Stimulated activated CD8-positive, alpha-beta memory T cell treated with anti-CD3 and anti-CD28 coated beads, Interleukin-12 subunit alpha, Interleukin-12 subunit beta, amount 100 ng/mL, for 24 hours (primary cell): Measurements from ENCODE around the gene AHDC1.

Experiments
- DNase-seq: peaks from one replicate; pipeline ENCODE4 v3.0.0-alpha.2; 2020; ENCODE audit errors: extremely low read depth

The AHDC1 gene

DNA sequence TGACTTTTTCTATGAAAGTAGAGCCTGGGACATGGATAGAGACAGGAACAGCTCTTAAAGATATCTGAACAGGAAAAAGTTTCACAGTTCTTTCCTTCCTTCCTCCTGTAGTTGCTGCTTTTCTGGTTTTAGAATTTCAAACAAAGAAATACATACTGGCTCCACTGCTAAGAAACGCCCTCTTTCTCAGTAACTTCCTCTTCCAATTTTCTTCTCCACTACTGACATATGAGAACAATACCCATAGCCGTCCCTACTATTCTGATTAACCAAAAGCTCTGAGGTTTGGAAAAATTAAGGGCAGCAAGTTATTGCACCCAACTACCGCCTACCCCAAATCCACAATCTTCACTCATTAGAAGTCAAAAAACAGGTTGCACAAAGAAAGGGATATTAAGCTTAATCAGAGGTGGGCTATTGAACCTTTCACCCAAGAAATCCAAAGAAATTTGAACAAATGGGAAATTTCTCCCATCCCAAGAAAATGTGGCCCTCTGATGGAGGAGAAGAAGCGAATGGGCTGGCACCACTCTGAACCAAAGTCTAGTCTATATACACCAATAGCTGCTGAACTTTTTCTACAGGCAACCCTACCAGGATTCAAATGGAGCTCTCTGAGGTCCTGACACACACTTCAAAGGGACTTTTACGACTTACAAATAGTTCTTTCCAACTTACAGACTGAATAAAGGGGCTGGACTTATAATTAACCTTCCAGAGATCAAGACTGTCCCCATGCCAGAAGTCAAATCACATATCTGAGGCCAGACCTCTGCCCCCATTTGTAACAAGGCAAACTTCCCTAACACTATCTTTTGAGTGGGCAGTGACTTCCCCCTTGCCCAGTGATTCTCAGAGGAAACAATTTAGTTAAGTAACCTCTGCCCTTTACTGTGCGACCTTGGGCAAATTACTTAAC is 115.7 kb downstream of the AHDC1 start:
- DNase-seq = no peak

DNA sequence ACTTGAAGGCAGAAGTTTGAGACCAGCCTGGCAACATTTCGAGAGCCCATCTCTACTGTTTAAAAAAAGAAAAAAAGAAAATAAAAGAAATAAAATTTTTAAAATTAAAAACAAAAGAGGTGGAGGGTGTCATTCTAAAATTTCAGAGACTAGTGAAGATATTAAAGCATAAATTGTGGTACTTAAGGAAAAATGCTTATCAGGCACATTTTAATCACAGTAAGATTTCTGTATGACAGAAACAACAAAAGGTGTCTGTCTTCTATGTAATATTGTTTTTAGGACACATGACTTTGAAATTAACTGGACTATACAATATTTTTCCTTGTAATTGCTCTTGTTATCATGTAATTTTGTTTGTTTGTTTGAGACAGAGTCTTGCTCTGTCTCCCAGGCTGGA is 118.6 kb downstream of the AHDC1 start:
- DNase-seq = no peak
